IPS-NIHi7 (cell line): Measurements from ENCODE around the gene DYNC1LI1.
A peak's percentile ranks its signal among the peaks of the same experiment; 100 is the strongest.
"Not testable (repeated sequence)": the region's sequence is repeated elsewhere in the genome, so short reads cannot be mapped to it uniquely, and the experiment has no call there.

ENCODE experiments used
- DNase-seq: peaks from one replicate; pipeline ENCODE4 v3.0.0; 2012; ENCODE audit warnings: mixed read lengths; ENCODE audit errors: extremely low spot score

DYNC1LI1 gene

GRCh38 chr3:32583708-32584107, 13.1 kb upstream of the DYNC1LI1 start:
- DNase-seq: no peak

GRCh38 chr3:32578669-32579068, 8.0 kb upstream of the DYNC1LI1 start:
- not testable (repeated sequence) for DNase-seq

- no peak for DNase-seq
Measured at GRCh38 chr3:32577581-32578556, 7.2 kb upstream of the DYNC1LI1 start.

GRCh38 chr3:32577174-32577573, 6.5 kb upstream of the DYNC1LI1 start:
- DNase-seq: no peak

- DNase-seq: no peak
Measured at GRCh38 chr3:32575451-32576113, 4.9 kb upstream of the DYNC1LI1 start.

GRCh38 chr3:32571192-32571485, 481 bp upstream of the DYNC1LI1 start:
- no peak for DNase-seq

- DNase-seq: peak; percentile 82
Measured at GRCh38 chr3:32569540-32570420, 878 bp downstream of the DYNC1LI1 start.

GRCh38 chr3:32568953-32569352, 1.7 kb downstream of the DYNC1LI1 start:
- DNase-seq: no peak

- no peak for DNase-seq
Measured at GRCh38 chr3:32564195-32564594, 6.5 kb downstream of the DYNC1LI1 start.

- DNase-seq: no peak
Measured at GRCh38 chr3:32562640-32563039, 8.0 kb downstream of the DYNC1LI1 start.

- no peak for DNase-seq
Measured at GRCh38 chr3:32557640-32558352, 12.9 kb downstream of the DYNC1LI1 start.

GRCh38 chr3:32556332-32556731, 14.3 kb downstream of the DYNC1LI1 start:
- no peak for DNase-seq

- no peak for DNase-seq
Measured at GRCh38 chr3:32553973-32554372, 16.7 kb downstream of the DYNC1LI1 start.

- DNase-seq: no peak
Measured at GRCh38 chr3:32553459-32553858, 17.2 kb downstream of the DYNC1LI1 start.

- DNase-seq: no peak
Measured at GRCh38 chr3:32552013-32552412, 18.6 kb downstream of the DYNC1LI1 start.

GRCh38 chr3:32551496-32551895, 19.2 kb downstream of the DYNC1LI1 start:
- DNase-seq: no peak

GRCh38 chr3:32551087-32551486, 19.6 kb downstream of the DYNC1LI1 start:
- no peak for DNase-seq

- no peak for DNase-seq
Measured at GRCh38 chr3:32545305-32545704, 25.4 kb downstream of the DYNC1LI1 start.

- DNase-seq: no peak
Measured at GRCh38 chr3:32544894-32545293, 25.8 kb downstream of the DYNC1LI1 start.

- DNase-seq: no peak
Measured at GRCh38 chr3:32542807-32543206, 27.9 kb downstream of the DYNC1LI1 start.

- no peak for DNase-seq
Measured at GRCh38 chr3:32540899-32541298, 29.8 kb downstream of the DYNC1LI1 start.
